IPS-15b (cell line): ENCODE data around the gene MYO1H.
A peak's percentile ranks its signal among the peaks of the same experiment; 100 is the strongest.
"Not testable (repeated sequence)": the region's sequence is repeated elsewhere in the genome, so short reads cannot be mapped to it uniquely, and the experiment has no call there.

Experiments used
- H3K27me3 ChIP-seq: one replicate; pipeline ENCODE4 v1.6.1; 2013; ENCODE audit warnings: low read length; ENCODE audit not compliant: control insufficient read depth, insufficient read depth
- H3K36me3 ChIP-seq: one replicate; pipeline ENCODE4 v1.6.1; 2013; ENCODE audit warnings: low read length; ENCODE audit not compliant: control insufficient read depth, insufficient read depth
- H3K4me1 ChIP-seq: one replicate; pipeline ENCODE4 v1.6.1; 2013; ENCODE audit warnings: mild to moderate bottlenecking, low read length; ENCODE audit not compliant: control insufficient read depth, insufficient read depth
- H3K4me3 ChIP-seq: one replicate; pipeline ENCODE4 v1.5.1; 2013; ENCODE audit warnings: low read depth, low read length
- H3K9ac ChIP-seq: one replicate; pipeline ENCODE4 v1.6.1; 2013; ENCODE audit warnings: low read depth, mild to moderate bottlenecking, low read length
- H3K9me3 ChIP-seq: one replicate; pipeline ENCODE4 v1.6.1; 2013; ENCODE audit warnings: mild to moderate bottlenecking, low read length; ENCODE audit not compliant: control insufficient read depth, insufficient read depth

The MYO1H gene

GRCh38 chr12:109467978-109468676, 120.4 kb downstream of the MYO1H start:
- Histone ChIP-seq H3K9me3 (no peaks in the 10 kb centered on the region), H3K9ac (no peak overlapping the region), H3K36me3 (peaks cover 8% of the 10 kb centered on the region), H3K4me1 (peaks cover 13% of the 10 kb centered on the region), H3K4me3 (no peak overlapping the region), H3K27me3 (no peaks in the 10 kb centered on the region)

DNA sequence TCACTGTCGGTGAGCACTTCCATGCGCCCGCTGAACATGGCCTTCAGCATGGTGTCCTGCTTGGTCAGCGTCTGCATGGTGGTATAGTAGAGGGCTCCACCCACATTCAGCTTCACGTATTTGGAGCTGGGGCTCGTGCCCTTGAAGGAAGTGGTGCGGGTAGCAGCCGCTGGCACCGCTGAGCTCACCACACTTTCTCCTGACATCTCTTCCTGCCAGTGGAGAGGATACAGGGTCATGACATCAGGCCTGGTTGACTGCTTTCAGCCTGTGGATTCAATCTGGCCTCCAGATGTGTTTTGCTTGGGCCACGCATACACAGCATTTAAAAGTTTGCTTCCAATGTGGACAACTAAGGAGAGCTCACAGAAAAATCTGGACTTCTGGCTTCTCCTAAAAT, 121.8 kb downstream of the MYO1H start:
- Histone ChIP-seq H3K9me3 (no peaks in the 10 kb centered on the region), H3K4me1 (no peaks in the 10 kb centered on the region), H3K27me3 (no peaks in the 10 kb centered on the region), H3K9ac (no peak overlapping the region), H3K36me3 (peaks cover 13% of the 10 kb centered on the region), H3K4me3 (no peak overlapping the region)

DNA sequence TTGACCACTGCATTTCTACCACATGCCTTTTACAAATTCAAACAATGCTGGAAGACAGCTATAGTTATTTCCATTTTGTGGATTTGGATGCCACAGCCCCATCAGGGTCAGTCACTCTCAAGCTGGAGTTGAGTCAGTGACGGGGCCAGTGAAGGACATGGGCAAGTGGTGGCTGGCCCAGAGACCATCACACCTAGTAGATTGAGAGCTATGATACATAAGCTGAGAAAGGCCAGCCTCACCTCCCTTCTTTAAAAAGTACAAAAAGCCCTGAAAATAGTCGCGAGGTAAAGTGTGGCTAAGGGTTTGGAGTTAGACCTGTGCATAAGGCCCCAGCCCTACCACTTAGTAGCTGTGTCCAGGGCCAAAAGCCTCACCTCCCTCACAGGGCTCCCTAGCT, 125.3 kb downstream of the MYO1H start:
- Histone ChIP-seq H3K27me3 (no peaks in the 10 kb centered on the region), H3K9ac (no peak overlapping the region), H3K9me3 (no peaks in the 10 kb centered on the region), H3K36me3 (peaks cover 13% of the 10 kb centered on the region), H3K4me3 (no peak overlapping the region), H3K4me1 (peaks cover 5% of the 10 kb centered on the region)

DNA sequence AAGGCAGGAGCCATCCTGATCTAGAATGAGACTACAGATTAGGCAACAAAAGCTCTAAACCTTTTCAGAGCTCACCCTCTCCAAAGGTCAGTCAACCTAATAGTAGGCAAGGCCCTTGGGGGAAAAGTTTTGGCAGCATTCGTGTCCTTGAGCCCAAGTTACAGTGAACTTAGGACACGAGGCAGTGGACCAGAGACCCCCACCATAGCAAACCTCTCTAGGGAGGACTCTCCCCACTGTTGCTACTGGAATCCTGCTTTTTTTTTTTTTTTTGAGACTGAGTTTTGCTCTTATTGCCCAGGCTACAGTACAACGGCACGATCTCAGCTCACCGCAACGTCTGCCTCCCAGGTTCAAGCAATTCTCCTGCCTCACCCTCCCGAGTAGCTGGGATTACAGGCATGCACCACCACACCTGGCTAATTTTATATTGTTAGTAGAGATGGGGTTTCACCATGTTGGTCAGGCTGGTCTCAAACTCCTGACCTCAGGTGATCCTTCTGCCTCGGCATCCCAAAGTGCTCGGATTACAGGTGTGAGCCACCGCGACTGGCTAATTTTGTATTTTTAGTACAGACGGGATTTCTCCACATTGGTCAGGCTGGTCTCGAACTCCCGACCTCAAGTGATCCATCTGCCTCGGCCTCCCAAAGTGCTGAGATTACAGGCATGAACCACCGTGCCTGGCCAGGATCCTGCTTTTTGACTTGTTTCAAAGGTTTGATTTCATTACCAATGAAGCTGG, 126.0 kb downstream of the MYO1H start:
- peaks cover 13% of the 10 kb centered on the region for H3K36me3 ChIP-seq
- not testable (repeated sequence) for H3K4me1 ChIP-seq, H3K9me3 ChIP-seq, H3K27me3 ChIP-seq, H3K4me3 ChIP-seq, H3K9ac ChIP-seq

GRCh38 chr12:109475121-109475520, 127.4 kb downstream of the MYO1H start:
- no peak overlapping the region for H3K9ac ChIP-seq
- no peak overlapping the region for H3K4me3 ChIP-seq
- H3K27me3 ChIP-seq, result no peaks in the 10 kb centered on the region
- peaks cover 7% of the 10 kb centered on the region for H3K4me1 ChIP-seq
- H3K36me3 ChIP-seq, result peaks cover 4% of the 10 kb centered on the region
- H3K9me3 ChIP-seq, result no peaks in the 10 kb centered on the region

DNA sequence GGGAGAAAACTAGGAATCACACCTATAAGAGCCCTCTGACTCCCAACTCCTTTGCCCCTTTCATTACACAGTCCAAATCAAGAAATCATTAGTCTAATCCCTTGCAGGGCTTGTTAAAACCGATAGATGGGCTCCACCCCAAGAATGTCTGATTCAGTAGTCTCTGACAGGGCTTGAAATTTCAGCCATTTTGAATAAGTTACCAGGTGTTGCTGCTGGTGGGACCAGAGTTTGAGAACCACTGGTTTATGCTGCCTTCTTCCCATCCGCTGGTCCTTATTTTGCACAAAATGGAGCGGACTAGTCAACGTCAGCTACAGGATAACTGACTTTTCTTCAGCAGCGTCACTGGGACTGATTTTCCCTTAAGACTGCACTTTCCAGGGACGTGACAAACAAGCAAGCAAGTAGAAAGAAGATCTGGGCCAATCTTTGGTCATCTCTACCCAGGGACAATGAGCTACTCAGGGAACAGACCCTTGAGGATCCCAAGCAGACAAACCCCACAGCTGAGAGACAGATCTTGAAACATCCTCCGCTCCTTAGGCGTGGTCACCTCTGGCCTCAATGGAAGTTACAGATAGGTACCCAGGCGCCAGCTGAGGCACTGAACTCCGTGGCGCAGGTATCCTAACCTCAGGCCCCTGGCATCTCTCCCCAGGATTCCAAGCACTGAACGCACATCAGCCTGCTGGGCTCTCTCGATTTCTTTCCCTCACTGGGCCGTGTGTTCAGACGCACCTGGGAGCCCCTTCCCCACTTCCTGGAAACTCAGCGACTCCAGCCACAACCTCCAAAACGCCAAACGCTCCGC, 128.5 kb downstream of the MYO1H start:
- peaks cover 4% of the 10 kb centered on the region for H3K36me3 ChIP-seq
- H3K4me1 ChIP-seq, result peaks cover 7% of the 10 kb centered on the region
- H3K4me3 ChIP-seq, result peak overlapping the region; percentile 91
- no peaks in the 10 kb centered on the region for H3K9me3 ChIP-seq
- H3K27me3 ChIP-seq, result no peaks in the 10 kb centered on the region
- peak overlapping the region; percentile 48 for H3K9ac ChIP-seq

DNA sequence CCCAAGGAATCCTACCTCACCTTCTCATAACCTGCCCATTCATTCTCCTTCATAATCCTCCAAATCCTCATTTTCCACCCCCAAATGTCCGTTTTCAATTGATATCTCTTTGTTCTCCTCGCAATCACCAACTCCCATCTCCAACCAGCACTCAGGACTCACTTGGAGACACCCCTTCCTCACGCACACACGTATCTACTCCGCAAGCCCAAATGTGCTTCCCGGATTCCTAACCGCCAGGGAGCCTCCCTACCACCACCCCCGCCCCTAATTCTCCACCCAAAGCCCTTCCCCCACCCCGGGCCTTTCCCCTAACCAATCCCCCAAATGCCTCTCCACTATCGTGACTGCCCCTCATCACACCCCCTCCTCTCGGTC, 129.1 kb downstream of the MYO1H start:
- no peaks in the 10 kb centered on the region for H3K27me3 ChIP-seq
- H3K36me3 ChIP-seq, result peaks cover 4% of the 10 kb centered on the region
- H3K9me3 ChIP-seq, result no peaks in the 10 kb centered on the region
- H3K4me1 ChIP-seq, result peaks cover 7% of the 10 kb centered on the region
- peak overlapping the region; percentile 48 for H3K9ac ChIP-seq
- H3K4me3 ChIP-seq, result peak overlapping the region; percentile 91

DNA sequence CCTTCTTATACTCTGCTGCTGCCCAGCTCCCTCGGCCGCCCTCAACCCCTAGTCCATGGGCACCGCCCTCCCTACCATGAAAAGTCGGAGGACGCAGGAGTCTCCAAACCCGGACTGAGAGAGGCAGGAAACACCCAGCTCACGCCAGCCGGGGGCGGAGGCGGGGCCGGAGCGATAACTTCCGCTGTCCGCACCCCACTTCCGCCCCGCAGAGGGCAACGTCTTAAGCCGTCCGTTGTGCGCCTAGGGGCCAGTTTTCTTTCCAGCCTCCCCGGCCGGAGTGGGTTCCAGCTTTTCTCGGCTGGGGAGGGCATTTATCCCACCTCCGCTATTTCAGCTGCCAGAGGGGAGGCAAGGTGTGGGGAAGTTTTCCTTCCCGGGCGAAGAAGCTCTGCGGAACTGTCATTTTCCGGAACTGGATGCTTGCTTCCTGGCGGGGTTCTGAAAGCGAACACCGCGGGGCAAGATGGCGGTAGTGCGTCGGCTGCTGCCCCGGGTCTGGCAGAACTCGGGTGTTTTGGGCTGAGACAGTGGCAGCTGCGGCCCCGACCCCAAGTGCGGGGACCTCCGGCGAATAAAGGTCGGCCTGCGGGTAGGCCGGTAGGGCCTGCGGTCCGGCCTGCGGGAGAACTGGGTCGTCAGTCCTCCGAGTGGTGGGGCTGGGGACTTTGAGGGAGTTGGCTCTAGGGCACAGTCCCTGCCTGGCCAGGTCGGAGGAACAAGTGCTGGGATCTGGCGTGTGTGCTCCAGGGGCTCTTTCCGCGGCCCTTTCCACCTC, 129.7 kb downstream of the MYO1H start, which contains the start of the genes KCTD10 and UBE3B:
TSS of gene KCTD10 (minus strand) at position 116 of the 778 bp plus-strand sequence. CDS start at position 78, 38 bp downstream.
TSS of gene UBE3B (plus strand) at position 450 of the 778 bp plus-strand sequence. CDS start 5,918 bp downstream, outside the sequence.
- H3K36me3 ChIP-seq, result peaks cover 4% of the 10 kb centered on the region
- H3K9ac ChIP-seq, result peak within 1 kb of the TSS; percentile 94
- H3K4me3 ChIP-seq, result peak within 1 kb of the TSS; percentile 91
- no peaks in the 10 kb centered on the region for H3K9me3 ChIP-seq
- peaks cover 7% of the 10 kb centered on the region for H3K4me1 ChIP-seq
- no peaks in the 10 kb centered on the region for H3K27me3 ChIP-seq

GRCh38 chr12:109477963-109478315, 130.2 kb downstream of the MYO1H start:
- peaks cover 4% of the 10 kb centered on the region for H3K36me3 ChIP-seq
- no peaks in the 10 kb centered on the region for H3K9me3 ChIP-seq
- peak overlapping the region; percentile 94 for H3K9ac ChIP-seq
- peak overlapping the region; percentile 91 for H3K4me3 ChIP-seq
- no peaks in the 10 kb centered on the region for H3K27me3 ChIP-seq
- H3K4me1 ChIP-seq, result peaks cover 7% of the 10 kb centered on the region

DNA sequence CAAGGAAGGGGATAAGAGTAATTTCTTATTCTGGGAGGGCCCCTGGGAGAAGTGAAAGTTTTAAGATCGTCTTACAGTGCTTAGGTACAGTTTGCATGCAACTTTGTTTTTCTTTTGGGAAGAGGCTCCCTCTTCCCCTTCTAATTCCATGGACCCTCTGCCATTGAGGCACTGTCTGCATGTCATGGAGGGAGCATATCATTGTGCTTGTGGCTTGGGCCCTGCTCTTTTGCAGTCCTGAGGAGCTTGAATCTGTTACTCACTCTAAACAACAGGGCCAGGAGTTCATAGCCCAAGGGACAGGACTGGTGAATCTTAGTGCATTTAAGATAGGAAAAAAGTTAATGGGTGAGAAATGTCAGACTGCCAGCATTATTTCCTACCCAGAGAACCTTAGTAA, 132.1 kb downstream of the MYO1H start:
- Histone ChIP-seq H3K9ac (no peak overlapping the region), H3K4me3 (no peak overlapping the region), H3K27me3 (no peaks in the 10 kb centered on the region), H3K4me1 (peaks cover 7% of the 10 kb centered on the region), H3K9me3 (no peaks in the 10 kb centered on the region), H3K36me3 (no peaks in the 10 kb centered on the region)

- Histone ChIP-seq H3K9ac (no peak overlapping the region), H3K36me3 (no peaks in the 10 kb centered on the region)
Measured at GRCh38 chr12:109480356-109480755, 132.7 kb downstream of the MYO1H start.

More at GRCh38 chr12:109480356-109480755, 132.7 kb downstream of the MYO1H start:
- no peaks in the 10 kb centered on the region for H3K9me3 ChIP-seq
- H3K4me1 ChIP-seq, result peaks cover 7% of the 10 kb centered on the region
- H3K4me3 ChIP-seq, result no peak overlapping the region
- H3K27me3 ChIP-seq, result no peaks in the 10 kb centered on the region
